ENCODE measurements around the gene JCHAIN. TPM values are rescaled to one million over a fixed set of nuclear protein-coding genes. Genes with fewer than 3 reads are reported as not detected.
"Not testable (repeated sequence)": the region's sequence is repeated elsewhere in the genome, so short reads cannot be mapped to it uniquely, and the experiment has no call there.

The JCHAIN gene
- total RNA-seq, 6 experiments from 2014 or later, result 3.9 to 39.7 (median 9.3) TPM

GRCh38 chr4:70674191-70674590, 7.9 kb upstream of the JCHAIN start:
- DNase-seq (no peak), ATAC-seq (no peak)
- Histone ChIP-seq H3K4me3 (no peak overlapping the region), H3K27ac (no peak overlapping the region), H3K27me3 (no peaks in the 10 kb centered on the region), H3K4me1 (no peaks in the 10 kb centered on the region), H3K9me3 (no peaks in the 10 kb centered on the region), H3K36me3 (no peaks in the 10 kb centered on the region)
- intact Hi-C loops (cut with DNase I), result no loop called here
- TF ChIP-seq CTCF (IDR thresholded peaks at IDR 0.05) (no peak), POLR2A (IDR thresholded peaks at IDR 0.05) (no peak)

- no peak overlapping the region for H3K4me3 ChIP-seq
- DNase-seq (no peak), ATAC-seq (peak in 2 of 4 donors; percentile 22 to 37)
- H3K9me3 ChIP-seq, result no peaks in the 10 kb centered on the region
- H3K27me3 ChIP-seq, result no peaks in the 10 kb centered on the region
- no peaks in the 10 kb centered on the region for H3K36me3 ChIP-seq
- H3K4me1 ChIP-seq, result no peaks in the 10 kb centered on the region
- TF ChIP-seq CTCF (IDR thresholded peaks at IDR 0.05) (no peak), POLR2A (IDR thresholded peaks at IDR 0.05) (no peak)
- WGBS (ENCODE audit: insufficient coverage, low coverage, low lambda C conversion rate, missing lambda C conversion rate), result 49% methylated on average over 2 of the region's 2 CpGs
- intact Hi-C loops (cut with DNase I), result no loop called here
- no peak overlapping the region for H3K27ac ChIP-seq
Measured at GRCh38 chr4:70671091-70671490, 4.8 kb upstream of the JCHAIN start.

GRCh38 chr4:70670332-70671014, 4.2 kb upstream of the JCHAIN start:
- H3K27me3 ChIP-seq, result no peaks in the 10 kb centered on the region
- no peak overlapping the region for H3K27ac ChIP-seq
- no peak for ATAC-seq
- DNase-seq, result no peak
- TF ChIP-seq POLR2A (IDR thresholded peaks at IDR 0.05), result no peak
- TF ChIP-seq CTCF (IDR thresholded peaks at IDR 0.05), result no peak
- WGBS (ENCODE audit: insufficient coverage, low coverage, low lambda C conversion rate, missing lambda C conversion rate), result 67% methylated on average over 5 of the region's 5 CpGs
- H3K36me3 ChIP-seq, result no peaks in the 10 kb centered on the region
- no peaks in the 10 kb centered on the region for H3K4me1 ChIP-seq
- intact Hi-C loops (cut with DNase I), result no loop called here
- H3K9me3 ChIP-seq, result no peaks in the 10 kb centered on the region
- H3K4me3 ChIP-seq, result no peak overlapping the region

GRCh38 chr4:70667740-70668535, 1.6 kb upstream of the JCHAIN start:
- intact Hi-C loops (cut with DNase I), result no loop called here
- H3K4me1 ChIP-seq, result no peaks in the 10 kb centered on the region
- ATAC-seq, result no peak
- no peaks in the 10 kb centered on the region for H3K36me3 ChIP-seq
- H3K27ac ChIP-seq, result no peak overlapping the region
- no peak for TF ChIP-seq CTCF (IDR thresholded peaks at IDR 0.05)
- no peak for TF ChIP-seq POLR2A (IDR thresholded peaks at IDR 0.05)
- DNase-seq, result no peak
- 55% methylated on average over 3 of the region's 3 CpGs for WGBS (ENCODE audit: insufficient coverage, low coverage, low lambda C conversion rate, missing lambda C conversion rate)
- no peak overlapping the region for H3K4me3 ChIP-seq
- no peaks in the 10 kb centered on the region for H3K9me3 ChIP-seq
- H3K27me3 ChIP-seq, result no peaks in the 10 kb centered on the region

- H3K9me3 ChIP-seq; H3K4me1 ChIP-seq; H3K36me3 ChIP-seq; intact Hi-C loops (cut with DNase I); H3K4me3 ChIP-seq; ATAC-seq; H3K27me3 ChIP-seq; H3K27ac ChIP-seq; DNase-seq: not testable (repeated sequence)
- 55% methylated on average over 5 of the region's 5 CpGs for WGBS (ENCODE audit: insufficient coverage, low coverage, low lambda C conversion rate, missing lambda C conversion rate)
Measured at GRCh38 chr4:70661309-70661922, 4.9 kb downstream of the JCHAIN start.

All from right lobe of liver (tissue), 6 donors.